COR-L47 (cell line): ENCODE data around the gene USP20.
A peak's percentile ranks its signal among the peaks of the same experiment; 100 is the strongest.

Source experiments
- DNase-seq: peaks from one replicate; lab custom pipeline; 2025; lab: John Stamatoyannopoulos, UW

The USP20 gene

GRCh38 chr9:129823935-129824601, 11.2 kb upstream of the USP20 start, which contains the start of gene TOR1A:
Gene TOR1A (minus strand): TSS chr9:129824136. CDS start chr9:129824085, 51 bp downstream.
- peak; percentile 89 for DNase-seq

DNA sequence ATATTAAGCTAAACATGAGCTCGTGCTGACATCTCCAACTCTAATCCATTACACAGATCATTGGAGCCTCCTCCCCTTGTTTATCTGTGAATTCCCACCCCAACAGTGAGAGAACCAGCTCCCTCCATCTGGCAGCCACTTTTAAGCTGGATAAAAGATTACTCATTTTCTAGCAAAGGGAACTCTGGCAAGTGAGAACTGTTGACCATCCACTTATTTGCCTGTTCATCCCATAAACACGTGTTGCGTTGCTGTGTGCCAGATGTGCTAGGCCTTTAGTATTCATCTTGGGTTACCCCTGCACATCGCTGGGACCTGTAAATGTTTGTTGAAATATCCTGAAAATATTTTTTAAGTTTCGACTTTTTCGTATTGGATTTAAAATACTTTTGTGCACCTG, 8.9 kb upstream of the USP20 start:
- no peak for DNase-seq

- no peak for DNase-seq
Observed at GRCh38 chr9:129826759-129827158, 8.5 kb upstream of the USP20 start.

DNA sequence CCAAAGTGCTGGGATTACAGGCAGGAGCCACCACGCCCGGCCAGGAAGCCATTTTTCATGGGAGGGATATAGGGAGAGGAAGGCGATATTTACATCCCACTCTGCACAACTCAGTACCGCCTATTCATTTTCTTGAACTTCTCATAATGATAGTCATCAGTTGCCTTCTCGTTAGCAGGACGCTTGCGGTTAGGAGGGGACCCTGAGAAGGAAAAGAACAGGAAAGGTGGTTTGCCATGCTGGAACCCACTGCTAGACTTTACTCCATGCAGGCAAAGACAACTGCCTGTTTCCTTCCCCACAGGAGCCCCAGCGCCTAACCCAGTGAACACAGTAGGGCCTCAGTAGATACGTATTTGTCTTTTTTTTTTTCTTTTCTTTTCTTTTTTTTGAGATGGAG, 7.2 kb upstream of the USP20 start:
- DNase-seq, result no peak

DNA sequence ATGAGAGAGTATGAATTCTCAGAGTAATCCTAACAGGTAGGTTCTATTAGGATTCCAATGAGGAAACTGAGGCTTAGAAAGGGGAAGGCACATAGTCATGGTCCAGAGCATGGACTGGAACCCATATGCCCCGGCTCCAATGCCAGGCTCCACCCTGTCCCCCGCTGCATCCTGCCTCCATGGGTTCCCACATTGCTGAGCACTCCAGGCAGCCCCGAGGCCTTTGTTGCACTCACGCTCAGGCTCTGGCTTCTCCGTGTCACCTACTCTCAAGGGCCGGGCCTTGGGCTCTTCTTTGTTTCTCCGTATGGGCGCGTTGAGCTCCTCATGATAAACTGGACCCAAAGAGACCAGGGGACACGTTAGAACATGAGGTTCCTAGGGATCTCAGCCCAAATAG, 6.3 kb upstream of the USP20 start:
- no peak for DNase-seq

GRCh38 chr9:129832982-129833381, 2.3 kb upstream of the USP20 start:
- no peak for DNase-seq

DNA sequence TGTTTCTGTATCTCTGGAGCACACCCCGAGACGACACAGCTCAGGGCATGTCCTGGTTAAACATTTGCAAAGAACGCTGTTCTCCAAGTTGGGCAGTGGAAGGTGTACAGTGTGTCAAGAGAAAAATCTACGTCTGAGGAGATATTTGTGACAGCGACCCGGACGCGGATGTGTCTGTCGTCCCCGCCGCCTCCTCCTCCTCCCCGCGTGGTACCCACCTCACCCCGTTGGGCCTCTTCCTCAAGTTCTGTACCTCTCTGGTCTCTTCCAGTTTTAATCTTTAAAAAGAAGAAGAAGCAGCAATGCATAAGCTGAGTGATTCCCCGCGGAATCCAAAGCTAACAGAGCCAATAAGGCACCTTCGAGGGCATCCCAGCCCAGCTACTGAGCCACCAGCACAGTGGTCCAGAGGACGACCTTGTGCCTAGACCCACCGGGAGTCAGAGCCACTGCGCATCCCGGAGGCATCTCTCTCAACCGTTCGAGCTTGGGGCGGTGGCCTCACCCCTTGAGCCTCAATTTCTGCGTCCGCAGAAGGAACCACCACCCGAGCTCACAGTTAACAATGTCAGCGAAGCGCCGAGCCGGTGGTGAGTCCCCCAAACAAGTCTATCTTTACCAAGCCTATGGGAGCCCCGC, 650 bp upstream of the USP20 start:
- DNase-seq, result no peak

- DNase-seq, result no peak
Observed at GRCh38 chr9:129835860-129836223, 584 bp downstream of the USP20 start.

DNA sequence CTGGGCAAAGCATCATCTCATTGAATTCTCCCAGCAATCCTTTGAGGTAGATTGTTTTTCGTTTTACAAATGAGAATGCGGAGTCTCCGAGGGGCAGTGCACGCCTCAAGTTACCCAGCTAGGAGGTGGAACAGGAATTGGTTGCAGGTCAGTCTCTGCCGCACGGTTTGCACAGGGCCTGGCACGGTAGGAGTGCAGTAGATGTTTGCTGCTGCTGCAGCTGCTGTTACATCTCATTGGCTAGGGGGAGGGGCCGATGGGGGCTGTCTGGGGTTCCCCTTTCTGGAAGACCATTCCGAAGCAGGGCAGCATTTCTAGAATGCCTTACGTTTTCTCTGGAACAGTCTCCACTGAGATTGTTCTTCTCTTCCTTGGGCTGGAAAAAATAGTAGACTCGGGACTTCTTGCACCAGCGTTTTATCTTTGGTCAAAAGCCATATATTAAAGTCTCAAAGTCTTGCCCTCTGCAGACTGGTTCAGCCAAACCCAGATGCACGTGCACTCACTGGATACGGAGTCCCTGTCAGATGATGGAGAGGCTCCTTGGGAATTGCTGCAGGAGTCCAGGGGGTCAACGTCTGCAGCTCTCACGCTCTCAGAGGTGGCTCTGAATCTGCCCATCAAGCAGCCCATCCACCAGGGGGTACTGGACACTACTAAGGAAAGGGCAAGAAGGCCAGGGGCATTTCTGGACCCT, 1.2 kb downstream of the USP20 start:
- no peak for DNase-seq

DNA sequence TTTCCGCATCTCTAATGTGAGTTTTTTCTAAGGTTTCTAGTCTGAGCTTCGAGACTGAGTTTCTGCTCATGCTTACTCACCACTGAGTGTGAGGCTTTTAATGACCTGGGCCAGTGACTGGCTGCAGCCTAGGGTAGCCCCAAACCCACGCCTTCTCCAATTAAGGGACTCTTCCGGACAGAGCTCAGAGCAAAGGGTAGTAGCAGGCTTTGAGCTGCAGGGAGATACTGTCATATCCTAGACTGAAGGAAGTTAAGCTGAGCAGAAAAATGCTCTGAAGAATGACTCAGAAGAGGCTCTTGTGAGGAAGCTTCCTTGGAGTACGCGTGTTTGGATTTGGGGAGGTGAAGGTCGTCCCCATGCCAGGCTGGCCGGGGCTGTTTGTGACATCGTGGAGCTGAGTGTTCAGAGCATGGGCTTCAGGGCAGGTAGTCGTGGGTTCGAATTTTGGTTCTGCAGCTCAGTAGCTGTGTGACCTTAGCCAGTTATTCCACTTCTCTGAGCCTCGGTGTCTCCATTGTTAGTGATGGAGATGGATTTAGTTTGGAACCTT, 3.5 kb downstream of the USP20 start:
- no peak for DNase-seq

DNA sequence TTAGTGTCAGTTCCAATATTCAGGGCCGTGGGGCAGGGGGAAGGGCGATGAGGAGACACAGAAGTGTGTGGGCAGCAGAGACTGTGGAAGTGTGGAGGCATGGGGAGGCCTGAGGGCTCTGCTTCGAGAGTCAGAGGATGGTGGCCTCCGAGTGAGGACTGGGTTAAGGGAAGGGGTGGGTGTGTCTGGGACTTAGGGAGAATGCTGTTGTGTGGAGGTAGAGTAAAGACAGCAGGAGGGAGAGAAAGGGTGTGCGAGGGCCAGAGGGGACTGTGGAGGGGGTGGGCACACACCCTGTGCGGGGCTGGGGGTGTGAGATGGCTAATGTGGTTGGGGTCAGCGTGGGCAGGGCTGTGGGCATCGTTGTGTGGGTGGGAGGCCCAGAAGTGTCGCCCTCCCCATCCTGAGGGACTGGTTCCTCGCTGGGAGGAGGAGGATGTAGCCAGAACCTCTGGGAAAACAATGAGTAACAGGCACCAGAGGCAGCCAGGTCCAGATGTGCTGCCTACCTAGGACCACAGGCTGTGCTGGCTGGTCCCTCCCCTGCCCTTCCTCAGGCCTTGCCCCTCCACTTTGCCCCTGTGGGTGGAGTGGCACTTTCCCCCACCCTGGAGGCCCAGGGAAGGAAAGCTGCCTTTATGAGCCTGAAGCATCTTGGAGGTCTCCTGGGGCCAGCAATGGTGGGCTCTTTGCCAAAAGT, 4.2 kb downstream of the USP20 start:
- no peak for DNase-seq

- DNase-seq, result peak; percentile 88
Observed at GRCh38 chr9:129840034-129840433, 4.8 kb downstream of the USP20 start.

- no peak for DNase-seq
Observed at GRCh38 chr9:129841071-129841470, 5.8 kb downstream of the USP20 start.

GRCh38 chr9:129845373-129845772, 10.1 kb downstream of the USP20 start:
- DNase-seq, result no peak

GRCh38 chr9:129848712-129849441, 13.6 kb downstream of the USP20 start:
- DNase-seq, result no peak

- no peak for DNase-seq
Observed at GRCh38 chr9:129849901-129850300, 14.6 kb downstream of the USP20 start.

- DNase-seq, result no peak
Observed at GRCh38 chr9:129850821-129851550, 15.7 kb downstream of the USP20 start.

GRCh38 chr9:129851821-129852220, 16.6 kb downstream of the USP20 start:
- DNase-seq, result no peak

GRCh38 chr9:129852579-129852978, 17.3 kb downstream of the USP20 start:
- DNase-seq, result no peak

DNA sequence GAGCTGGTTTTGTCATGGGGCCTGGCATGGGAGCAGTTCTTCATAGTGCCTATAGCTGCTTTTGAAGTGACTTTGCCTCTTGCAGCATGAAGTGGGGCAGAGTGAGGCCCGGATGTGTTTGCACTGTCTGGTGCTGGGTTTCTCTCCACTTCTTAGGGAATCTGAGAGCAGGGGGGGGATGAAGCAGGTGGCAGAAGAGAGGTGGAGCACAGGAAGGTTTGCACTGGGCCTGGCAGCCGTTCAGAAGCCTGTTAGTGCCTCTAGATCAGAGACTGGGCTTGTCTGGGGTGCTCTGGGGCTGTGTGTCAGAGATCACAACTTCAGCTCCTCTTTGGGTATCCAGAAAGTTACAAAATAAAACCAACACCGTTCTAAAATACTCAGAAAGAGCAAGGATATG, 18.4 kb downstream of the USP20 start:
- no peak for DNase-seq

DNA sequence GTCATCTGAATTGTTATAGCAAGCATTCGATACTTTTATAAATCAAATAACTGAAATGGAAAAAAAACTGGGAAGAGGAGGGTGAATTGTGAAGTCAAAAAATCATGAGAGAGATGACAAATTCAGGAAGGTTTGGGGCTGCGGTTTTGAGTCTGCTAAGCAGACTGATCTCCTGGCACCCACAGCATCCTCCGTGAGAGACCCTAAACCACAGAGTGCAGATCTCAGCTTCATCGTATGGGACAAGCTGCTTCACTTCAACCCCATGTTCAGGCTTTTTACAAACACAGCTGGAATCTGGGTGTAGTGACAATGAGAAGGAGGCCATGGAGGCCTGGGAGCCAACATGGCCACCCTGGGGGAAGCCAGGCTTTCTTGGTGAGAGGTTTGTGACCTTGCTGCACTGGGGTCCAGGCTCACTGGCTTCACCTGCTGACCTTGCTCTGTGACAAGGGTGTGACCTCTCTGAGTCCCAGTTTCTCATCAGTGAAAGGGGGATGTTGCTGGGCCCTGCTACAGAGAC, 19.4 kb downstream of the USP20 start:
- no peak for DNase-seq
